NOMO-1 treated with dmso at 0.1 percent for 144 hours (cell line): ENCODE results near the gene SLC39A8.
"Not testable (repeated sequence)": the region's sequence is repeated elsewhere in the genome, so short reads cannot be mapped to it uniquely, and the experiment has no call there.

Experiments used
- DNase-seq: peaks from one replicate; lab custom pipeline; 2025; ENCODE audit not compliant: unreplicated experiment; lab: John Stamatoyannopoulos, UW

Gene SLC39A8

DNA sequence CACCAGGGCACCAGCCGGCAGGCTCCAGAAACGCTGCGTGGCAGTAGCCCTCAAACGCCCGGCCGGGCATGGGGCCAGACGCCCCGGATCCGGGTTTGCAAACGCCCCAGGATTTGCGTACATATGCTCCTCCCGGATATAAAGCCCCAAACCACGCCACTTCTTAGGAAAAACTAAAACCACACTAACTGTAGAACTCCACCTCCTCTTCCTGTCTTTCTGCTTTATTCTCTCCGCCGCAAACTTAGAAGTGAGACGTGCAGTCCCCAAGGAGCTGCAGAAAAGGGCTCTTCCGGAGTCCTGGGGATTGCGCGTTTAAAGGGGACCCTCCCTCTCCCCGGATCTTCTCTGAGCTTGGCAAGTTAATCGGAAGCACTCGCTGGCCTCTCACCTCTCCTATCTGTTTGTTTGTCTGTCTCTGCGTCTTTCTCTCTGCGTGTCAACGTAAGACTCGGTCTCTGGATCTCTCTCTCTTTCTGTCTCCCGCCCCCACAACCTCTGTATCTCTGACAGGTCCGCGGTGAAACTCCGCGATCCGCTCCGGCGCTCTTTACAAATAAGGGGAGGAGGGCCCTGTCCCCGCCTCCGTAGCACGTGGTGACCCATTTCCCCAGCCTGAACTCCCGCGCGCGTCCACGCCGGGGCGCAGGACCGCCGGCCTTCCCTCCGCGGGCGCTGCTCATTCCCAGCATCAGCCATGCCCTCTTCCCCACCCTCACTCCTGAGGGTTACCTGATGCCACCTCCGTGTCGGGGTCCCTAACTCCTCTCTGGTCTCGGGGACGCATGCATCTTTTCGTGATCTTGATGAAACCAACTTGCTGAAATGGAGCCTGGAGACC, at the start of gene SLC39A8:
Gene SLC39A8 (minus strand): TSS at position 529 of the 841 bp plus-strand sequence. CDS start 820 bp downstream, outside the sequence.
- DNase-seq, result peak; percentile 87

DNA sequence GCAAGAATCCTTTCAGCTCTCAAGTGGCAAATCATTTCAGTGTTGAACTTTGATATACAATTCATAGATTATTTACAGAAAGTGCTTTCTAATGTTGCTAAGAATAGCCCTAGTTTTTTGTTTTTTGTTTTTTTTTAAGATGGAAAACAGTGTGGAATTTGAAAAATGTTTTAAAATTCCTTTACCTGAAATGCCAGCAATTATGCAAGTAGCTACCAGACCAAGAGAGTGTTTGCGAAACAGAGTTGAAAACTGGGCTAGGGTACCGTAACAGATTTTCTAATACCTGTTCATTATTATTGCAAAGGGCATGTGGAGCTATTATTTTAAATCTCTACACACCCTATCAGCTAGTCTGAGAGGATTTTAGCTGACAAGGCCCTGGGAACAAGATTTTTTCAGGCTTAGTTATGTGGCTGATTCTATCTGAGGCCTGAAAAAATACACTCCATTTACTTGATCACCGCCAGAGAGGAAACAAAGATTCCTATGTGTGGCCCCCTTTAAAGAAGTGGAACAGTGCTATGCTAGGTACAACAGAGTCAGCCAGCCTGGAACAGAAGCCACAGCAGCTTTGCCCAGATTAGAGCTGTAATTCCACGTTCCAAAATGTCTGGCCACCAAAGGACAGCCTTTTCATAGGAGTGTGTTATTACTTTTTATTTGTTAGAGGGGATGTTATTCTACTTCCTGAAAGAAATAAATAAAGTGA, 46.9 kb upstream of the SLC39A8 start:
- no peak for DNase-seq

DNA sequence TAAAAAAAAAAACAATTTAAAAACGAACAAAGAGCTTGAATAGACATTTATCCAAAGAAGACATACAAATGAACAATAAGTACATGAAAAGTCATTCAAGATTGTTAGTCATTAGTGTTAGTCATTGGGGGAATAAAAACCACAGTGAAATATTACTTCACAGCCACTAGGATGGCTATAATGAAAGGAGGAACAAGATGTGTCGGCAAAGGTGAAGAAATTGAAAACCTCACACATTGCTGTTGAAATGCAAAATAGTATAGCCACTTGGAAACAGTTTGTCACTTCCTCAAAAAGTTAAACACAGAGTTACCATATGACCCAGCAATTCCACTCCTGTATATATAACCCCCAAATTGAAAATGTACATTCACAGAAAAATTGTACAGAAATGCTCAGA, 45.2 kb upstream of the SLC39A8 start:
- peak; percentile 84 for DNase-seq

DNA sequence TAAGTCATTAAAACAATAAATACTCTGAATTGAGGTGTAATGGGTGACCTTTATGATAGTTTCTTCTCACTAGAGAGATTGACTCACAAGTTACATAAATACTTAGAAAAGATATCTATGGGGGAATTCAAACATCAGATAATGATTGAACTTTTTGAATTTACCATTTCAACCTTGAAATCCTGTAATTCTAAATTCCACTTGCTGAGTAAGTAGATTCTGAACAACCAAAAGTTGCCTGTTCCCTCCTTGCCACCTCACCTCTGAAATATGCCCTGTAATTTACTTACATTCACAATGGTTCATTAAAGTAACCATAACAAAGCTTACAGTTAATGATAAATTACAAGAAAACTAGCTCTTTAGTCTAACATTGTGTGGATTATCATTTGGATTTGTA, 43.3 kb upstream of the SLC39A8 start:
- no peak for DNase-seq

DNA sequence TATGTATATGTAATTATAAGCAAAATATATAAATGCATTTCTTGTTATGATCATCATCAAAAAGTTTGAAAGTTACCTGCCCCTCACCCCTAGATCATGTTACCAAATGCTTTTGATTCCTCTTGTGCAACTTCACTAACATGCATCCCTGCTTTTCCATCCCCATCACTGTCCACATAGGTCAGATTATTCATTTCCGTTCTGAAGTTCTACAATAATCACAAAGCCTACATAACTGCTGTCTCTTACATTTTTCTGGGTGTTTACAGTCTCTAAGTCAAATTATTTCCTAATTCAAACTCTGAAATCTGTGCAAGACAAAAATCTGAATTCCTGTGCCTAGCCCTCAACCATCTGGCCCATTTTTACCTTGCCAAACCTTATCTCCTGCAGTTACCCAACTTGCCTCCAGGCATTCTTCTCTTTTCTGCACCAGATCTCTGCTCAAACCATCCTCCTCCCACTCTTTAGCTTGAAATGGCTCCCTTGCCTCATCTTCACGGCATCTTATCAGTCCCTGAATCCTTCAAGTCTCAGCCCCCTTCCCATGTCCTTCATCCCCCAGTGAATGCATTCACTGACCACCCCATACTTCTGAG, 42.4 kb upstream of the SLC39A8 start:
- DNase-seq, result no peak

DNA sequence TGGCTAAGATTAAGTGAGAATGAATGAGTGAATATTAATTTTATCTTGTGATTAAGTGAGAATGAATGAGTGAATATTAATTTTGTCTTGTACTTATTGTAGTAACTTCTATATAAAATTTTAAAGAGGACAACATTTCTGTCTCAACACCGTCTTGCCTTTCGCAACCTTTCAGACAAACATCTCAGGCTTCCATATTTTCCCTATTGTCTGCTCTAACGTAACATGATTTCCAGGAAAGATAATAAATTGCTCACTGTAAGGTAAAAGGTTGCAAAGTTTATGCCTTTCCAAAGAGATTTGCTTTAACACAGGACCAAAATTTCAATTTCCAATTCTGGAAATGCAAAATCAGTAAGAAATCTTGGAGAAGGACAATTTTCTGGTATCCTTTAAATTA, 41.7 kb upstream of the SLC39A8 start:
- DNase-seq, result no peak

DNA sequence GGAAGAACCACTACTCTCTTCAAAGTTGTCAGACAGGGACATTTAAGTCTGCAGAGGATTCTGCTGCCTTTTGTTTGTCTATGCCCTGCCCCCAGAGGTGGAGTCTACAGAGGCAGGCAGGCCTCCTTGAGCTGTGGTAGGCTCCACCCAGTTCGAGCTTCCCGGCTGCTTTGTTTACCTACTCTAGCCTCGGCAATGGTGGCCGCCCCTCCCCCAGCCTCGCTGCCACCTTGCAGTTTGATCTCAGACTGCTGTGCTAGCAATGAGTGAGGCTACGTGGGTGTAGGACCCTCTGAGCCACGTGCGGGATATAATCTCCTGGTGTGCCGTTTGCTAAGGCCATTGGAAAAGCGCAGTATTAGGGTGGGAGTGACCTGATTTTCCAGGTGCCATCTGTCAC, 35.0 kb upstream of the SLC39A8 start:
- DNase-seq, result not testable (repeated sequence)

DNA sequence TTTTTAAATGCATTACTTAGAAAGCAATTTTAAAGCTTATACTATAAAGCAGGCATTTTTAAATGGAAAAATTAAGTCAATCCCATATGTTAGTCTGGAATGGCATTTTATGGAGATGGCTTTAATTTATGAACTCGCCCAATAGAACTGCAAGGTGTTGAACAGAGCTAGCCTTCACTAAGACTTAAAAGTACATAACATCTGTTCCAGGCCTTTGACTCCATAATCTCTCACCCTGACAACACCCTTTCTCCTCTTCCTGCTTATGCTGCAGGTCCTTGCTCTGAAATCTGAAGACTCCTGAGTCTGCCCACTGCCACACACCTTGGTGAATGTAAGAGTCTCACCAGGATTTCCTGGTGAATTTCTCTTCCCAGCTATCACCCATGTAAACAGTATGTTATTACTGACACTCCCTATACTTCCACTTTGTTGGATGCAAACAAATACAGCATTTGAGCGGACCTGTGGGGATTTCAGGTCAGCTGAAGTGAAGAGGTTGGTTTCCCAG, 17.7 kb upstream of the SLC39A8 start:
- DNase-seq, result no peak

DNA sequence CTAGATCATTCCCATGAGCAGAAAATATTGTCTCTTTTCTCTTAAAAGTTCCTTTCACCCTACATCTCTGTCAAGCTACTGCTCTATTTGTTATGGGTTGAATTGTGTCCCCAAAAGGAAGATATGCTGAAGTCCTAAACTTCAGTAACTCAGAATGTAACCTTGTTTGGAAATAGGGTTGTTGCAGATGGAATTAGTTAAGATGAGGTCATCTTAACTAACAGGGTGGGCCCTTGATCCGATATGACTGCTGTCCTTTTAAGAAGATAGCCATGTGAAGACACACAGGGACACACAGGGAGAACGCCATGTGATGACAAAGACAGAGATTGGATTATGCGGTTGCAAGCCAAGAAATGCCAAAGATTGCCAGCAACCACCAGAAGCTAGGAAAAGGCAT, 12.8 kb upstream of the SLC39A8 start:
- DNase-seq, result no peak

DNA sequence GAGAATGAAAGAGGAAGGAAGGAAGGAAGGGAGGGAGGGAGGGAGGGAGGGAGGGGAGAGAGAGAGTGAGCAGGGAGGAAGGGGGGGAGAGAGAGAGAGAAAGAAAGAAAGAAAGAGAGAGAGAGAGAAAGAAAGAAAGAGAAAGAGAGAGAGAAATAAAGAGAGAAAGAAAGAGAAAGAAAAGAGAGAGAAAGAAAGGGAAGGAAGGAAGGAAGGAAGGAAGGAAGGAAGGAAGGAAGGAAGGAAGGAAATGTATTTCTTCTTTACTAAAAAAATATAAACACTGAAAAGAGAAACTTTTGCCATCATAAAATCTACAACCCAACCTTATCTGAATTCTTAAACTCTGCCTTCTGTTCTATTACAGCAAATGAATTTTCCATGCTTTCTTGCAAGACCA, 12.4 kb upstream of the SLC39A8 start:
- not testable (repeated sequence) for DNase-seq

DNA sequence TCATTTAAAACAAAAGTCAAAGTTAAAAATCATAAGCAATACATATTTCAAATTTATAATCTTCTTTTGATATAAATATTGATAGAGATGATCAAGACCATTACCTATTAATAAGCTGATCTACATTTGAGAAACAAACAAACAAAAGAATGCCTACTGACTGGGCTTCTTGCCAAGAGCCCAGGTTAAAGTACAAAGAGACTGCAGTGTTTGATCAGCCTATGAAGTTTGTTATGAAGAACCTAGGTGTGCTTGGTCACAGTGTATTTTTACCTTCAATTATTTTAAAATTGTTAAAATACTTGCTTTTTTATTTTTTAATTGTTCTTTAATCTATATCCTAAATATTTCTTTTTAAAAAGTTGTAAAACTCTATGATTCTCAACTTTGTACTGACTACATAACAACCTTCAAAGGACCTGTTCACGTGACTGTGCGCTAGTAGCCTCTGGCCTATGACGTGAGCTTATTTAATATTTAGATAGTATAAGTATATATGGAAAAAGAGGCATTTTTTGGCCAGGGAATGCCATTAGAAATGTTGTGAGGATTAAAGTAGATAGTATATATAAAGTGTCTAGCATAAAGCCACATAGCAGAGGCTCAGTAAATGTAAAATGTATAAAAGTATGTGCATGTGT, 11.4 kb upstream of the SLC39A8 start:
- no peak for DNase-seq

DNA sequence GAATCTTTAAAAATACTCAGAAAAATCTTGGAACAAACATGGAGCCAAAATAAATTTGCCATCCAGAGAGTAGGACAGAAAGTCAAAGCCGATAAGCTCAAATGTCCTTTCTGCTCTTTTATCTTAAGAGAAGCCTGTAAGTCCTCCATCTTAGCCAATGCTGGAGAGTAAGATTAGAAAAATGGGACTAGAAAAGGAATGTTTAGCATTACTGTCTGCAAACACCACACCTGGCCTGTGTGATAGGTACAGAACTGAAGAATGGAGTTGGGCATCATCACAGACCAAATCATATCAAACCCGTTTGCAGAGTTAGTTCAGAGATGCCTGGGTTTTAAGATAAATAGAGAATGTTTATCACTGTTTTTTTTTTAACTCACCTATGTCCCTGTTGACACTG, 10.5 kb upstream of the SLC39A8 start:
- no peak for DNase-seq

DNA sequence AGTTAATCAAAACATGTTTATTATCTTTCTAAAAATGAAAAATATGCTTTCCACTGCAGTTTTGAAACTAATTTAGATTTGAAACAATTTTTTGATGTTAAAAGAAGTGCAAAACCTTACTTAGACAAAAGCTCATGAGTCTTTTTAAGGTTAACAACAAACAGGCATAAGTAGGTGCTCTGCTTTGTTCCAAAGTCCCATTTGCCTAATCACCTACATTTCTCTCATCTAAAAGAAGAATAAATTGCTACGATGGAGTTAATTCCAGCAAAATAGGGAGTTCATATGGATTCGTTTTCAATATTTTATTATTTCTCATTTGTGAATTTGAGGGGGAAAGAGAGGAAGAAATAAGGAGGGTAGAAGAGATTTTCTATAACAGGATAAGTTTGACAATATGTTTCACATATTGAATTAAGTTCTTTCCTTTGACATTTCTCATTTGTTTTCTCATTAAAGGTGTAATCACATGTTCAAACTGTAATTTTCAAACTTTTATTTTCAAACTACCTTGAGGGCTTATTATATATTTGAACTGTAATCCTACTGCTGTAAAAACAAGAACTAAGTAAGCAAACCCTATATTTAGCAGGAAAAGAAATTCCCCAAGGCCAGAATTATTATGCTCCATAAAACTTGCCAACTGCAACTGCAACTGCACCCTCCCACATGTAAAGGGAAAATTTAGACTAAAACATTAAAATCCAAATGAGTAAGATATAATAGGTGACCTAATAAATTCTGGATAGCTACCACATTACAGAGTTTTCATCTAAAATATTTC, 9.6 kb upstream of the SLC39A8 start:
- no peak for DNase-seq

DNA sequence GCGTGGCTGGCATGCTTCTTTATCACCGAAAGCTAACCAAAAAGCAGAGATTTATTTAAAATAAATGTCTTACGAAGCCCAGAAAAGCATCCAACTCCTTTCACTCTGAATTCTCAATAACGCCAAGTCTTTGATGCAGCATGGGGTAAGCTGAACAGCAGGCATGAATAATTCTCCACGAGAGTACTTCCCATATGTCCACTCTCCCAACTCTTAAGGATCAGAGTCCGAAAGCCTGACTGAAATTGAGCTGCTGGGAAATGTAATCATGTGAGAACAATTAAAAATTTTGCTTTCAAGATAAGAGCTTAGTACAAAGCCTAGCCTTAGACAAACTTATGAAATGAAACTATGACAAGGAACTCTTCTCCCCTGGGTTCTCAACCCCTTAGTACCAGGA, 7.5 kb upstream of the SLC39A8 start:
- no peak for DNase-seq

DNA sequence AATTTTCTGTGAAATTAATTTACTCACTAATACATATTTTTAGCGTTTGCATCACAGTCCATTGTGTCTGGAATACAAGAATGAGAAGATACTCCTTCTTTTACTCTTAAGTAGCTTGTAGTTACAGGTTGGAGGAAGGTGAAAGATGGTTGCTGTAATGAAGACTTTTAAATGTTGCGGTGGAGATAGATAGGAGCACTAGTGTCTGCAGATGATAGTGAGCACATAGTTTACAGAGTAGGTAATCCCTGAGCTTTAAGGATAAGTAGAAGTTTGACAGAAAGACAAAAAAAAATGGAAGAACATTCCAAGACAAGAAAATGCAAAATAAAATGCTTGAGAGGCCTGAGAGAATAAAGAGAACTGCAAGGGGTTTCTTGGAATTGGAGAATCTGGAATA, 5.4 kb upstream of the SLC39A8 start:
- DNase-seq, result no peak

DNA sequence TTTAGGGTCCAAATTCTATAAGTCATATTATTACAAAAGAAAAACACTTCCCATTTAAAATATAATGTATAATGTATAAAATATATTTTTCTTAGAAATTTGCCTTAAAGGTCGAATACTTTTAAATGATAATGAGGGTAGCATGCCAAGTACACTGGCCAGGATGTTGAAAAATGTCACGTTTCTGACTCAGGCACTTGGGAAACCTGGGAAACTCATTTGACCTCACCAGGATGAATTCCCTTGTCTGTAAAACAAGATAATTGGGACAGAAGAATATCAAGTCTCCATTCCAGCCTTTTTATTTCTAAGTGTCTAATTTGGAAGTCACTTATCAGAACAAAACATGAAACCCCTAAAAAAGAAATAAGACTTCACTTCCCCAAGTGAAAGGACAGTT, 3.4 kb upstream of the SLC39A8 start:
- no peak for DNase-seq

DNA sequence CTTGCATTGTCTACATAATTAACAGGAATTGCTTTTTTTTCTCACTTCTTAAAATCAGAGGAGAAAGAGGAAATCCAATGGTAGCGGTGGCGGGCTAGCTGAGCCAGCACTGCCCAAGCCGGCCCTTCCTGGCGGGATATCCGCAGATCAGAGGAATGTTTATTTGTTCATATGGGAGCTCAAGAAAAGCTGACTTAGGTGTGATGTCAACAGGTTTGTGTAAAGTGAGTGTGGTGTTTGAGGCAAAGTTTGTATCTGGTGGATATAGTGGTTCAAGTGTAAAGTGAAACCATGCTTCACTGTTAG, 466 bp upstream of the SLC39A8 start:
- peak; percentile 61 for DNase-seq

DNA sequence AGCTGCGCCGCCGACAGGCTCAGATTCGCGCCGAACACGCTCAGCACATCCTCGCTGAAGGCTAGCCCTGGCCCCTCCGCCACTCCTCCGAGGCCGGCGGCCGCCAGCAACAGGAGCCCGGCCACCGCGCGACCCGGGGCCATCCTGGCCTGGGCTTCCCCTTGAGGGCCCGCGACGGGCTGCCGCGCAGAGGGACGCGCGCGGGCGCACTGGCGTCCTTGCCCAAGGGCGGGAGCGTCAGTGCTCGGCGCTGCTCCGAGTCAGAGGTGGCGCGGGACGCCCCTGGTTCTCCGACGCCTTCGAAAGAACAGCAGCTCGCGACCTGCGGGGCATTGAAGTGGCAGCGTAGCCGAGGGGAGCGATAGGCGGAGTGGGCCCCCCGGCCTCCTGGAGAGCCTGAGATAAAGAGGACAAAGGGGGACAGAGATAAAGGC, 745 bp downstream of the SLC39A8 start:
- peak; percentile 24 for DNase-seq

DNA sequence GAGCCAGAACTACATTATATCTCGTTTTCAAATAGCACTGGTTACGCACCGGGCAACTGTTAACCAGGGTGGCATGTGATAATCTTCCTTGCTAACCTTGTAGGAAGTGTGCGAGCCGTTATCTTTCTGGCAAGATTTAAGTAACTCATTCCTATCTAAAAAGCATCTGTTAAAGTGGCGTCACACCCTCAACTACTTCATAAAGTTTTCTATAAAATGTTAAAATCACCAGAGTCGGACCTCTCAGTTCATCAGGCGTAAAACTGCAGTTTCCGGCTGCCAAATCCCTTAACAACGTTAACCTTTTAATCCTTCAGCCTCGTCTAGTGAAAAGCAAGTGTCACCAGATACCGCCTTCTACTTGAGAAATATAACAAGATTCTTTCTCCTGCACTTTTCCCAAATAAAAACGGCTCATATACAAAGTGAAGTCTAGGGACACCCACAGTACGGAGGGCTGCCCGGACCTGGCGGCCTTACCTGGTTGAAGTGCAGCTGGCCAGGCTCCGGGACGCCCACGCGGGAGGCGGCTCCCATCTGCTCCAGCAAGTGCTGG, 1.2 kb downstream of the SLC39A8 start:
- no peak for DNase-seq

DNA sequence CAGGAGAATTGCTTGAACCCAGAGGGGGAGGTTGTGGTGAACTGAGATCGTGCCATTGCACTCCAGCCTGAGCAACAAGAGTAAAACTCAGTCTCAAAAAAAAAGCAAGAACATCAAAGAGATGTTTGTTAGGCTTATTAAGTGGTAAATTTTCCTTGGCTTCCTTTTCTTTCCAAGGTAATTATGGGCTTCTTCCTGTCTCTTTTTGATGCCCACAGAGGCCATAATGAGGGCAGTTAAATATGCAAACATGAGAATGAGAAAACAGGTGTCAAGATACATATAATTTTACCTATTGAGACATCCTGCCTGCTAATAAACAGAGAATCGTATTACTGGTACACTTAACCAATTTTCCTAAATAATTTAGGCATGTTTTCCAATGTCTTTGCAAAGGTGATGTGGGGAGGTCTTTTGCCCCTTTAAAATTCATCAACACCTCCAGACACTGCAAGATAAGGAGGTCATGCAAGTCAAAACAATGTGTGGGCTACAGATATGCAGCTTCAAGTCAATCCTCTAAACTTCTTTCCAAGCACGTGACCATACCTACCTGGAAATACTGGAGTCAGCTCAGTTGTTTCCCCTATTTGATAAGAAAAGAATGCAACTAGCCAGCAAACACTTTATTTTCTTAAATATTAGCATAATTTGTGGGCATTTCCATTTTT, 2.7 kb downstream of the SLC39A8 start:
- no peak for DNase-seq
